ENCODE results near the gene NPTXR. TPM values are rescaled to one million over a fixed set of nuclear protein-coding genes. Genes with fewer than 3 reads are reported as not detected.

Gene NPTXR
- total and polyA plus RNA-seq, 4 donors, result 0.98 to 5.8 (median 2.8) TPM

- DNase-seq, result no peak
- no peak overlapping the region for H3K9ac ChIP-seq (ENCODE audit: insufficient read depth in 1 of 2, low read length in 2 of 2)
- H3K27me3 ChIP-seq (ENCODE audit: control insufficient read depth in 3 of 3, insufficient read depth in 3 of 3, low read length in 2 of 3), result no peaks in the 10 kb centered on the region
- H3K4me3 ChIP-seq, result no peak overlapping the region
- ATAC-seq (ENCODE audit: insufficient read depth, low FRiP score), result no peak
- H3K27ac ChIP-seq (ENCODE audit: low read depth in 1 of 2, low read length in 1 of 2), result no peak overlapping the region
- no peaks in the 10 kb centered on the region for H3K4me1 ChIP-seq (ENCODE audit: control insufficient read depth in 5 of 5, insufficient read depth in 5 of 5, low read length in 5 of 5)
- WGBS, 2 donors, result 89 to 92% methylated on average over 15 to 16 of the region's 16 CpGs
- no peak for TF ChIP-seq CTCF (IDR thresholded peaks at IDR 0.05; ENCODE audit: control extremely low read depth, extremely low read depth)
- no peaks in the 10 kb centered on the region for H3K9me3 ChIP-seq (ENCODE audit: control insufficient read depth in 4 of 4, insufficient read depth in 3 of 4, low read length in 3 of 4)
- H3K36me3 ChIP-seq (ENCODE audit: control insufficient read depth in 4 of 4, insufficient read depth in 4 of 4, low read length in 4 of 4), result no peaks in the 10 kb centered on the region
Measured at GRCh38 chr22:38826386-38826785, 17.4 kb downstream of the NPTXR start.

DNA sequence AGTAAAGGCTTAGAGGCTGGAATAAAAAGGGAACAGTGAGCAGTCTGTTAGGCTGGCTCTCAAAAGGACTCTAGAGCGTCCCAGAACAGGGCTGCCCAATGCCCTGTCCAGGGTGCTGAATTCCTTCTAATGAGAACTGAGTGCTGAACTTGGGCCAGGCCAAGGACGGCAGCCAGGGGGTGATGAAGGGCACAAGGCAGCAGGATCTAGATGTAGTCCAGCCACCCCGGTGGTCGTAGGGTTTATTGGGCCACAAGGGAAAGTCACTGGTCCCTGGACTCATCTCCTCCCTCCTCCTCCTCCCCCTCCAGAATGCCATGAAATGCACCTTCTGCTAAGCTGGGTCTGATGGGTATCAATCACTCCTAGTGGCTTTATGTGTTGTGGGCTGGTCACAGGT, 19.2 kb downstream of the NPTXR start:
- peaks cover 0 to 5% (median 0%) of the 10 kb centered on the region in 3 donors for H3K27me3 ChIP-seq (ENCODE audit: control insufficient read depth in 3 of 3, insufficient read depth in 3 of 3, low read length in 2 of 3)
- H3K27ac ChIP-seq (ENCODE audit: low read depth in 1 of 2, low read length in 1 of 2), result no peak overlapping the region
- ATAC-seq (ENCODE audit: insufficient read depth, low FRiP score) (no peak), DNase-seq (peak; percentile 82 to 92 (median 91))
- no peak for TF ChIP-seq CTCF (IDR thresholded peaks at IDR 0.05; ENCODE audit: control extremely low read depth, extremely low read depth)
- H3K4me3 ChIP-seq, result no peak overlapping the region
- no peak overlapping the region for H3K9ac ChIP-seq (ENCODE audit: insufficient read depth in 1 of 2, low read length in 2 of 2)
- no peaks in the 10 kb centered on the region for H3K36me3 ChIP-seq (ENCODE audit: control insufficient read depth in 4 of 4, insufficient read depth in 4 of 4, low read length in 4 of 4)
- no peaks in the 10 kb centered on the region for H3K9me3 ChIP-seq (ENCODE audit: control insufficient read depth in 4 of 4, insufficient read depth in 3 of 4, low read length in 3 of 4)
- no peaks in the 10 kb centered on the region for H3K4me1 ChIP-seq (ENCODE audit: control insufficient read depth in 5 of 5, insufficient read depth in 5 of 5, low read length in 5 of 5)
- 6 to 7% methylated on average over 4 of the region's 4 CpGs for WGBS, 2 donors

- 80 to 90% methylated on average over 2 of the region's 2 CpGs for WGBS, 2 donors
- ATAC-seq (ENCODE audit: insufficient read depth, low FRiP score), result no peak
Measured at GRCh38 chr22:38823637-38824036, 20.2 kb downstream of the NPTXR start.

More at GRCh38 chr22:38823637-38824036, 20.2 kb downstream of the NPTXR start:
- H3K4me3 ChIP-seq, result no peak overlapping the region
- H3K9ac ChIP-seq (ENCODE audit: insufficient read depth in 1 of 2, low read length in 2 of 2), result no peak overlapping the region
- H3K9me3 ChIP-seq (ENCODE audit: control insufficient read depth in 4 of 4, insufficient read depth in 3 of 4, low read length in 3 of 4), result no peaks in the 10 kb centered on the region
- no peak overlapping the region for H3K27ac ChIP-seq (ENCODE audit: low read depth in 1 of 2, low read length in 1 of 2)
- no peaks in the 10 kb centered on the region for H3K36me3 ChIP-seq (ENCODE audit: control insufficient read depth in 4 of 4, insufficient read depth in 4 of 4, low read length in 4 of 4)
- TF ChIP-seq CTCF (IDR thresholded peaks at IDR 0.05; ENCODE audit: control extremely low read depth, extremely low read depth), result no peak
- DNase-seq, result no peak
- peaks cover 0 to 7% (median 0%) of the 10 kb centered on the region in 3 donors for H3K27me3 ChIP-seq (ENCODE audit: control insufficient read depth in 3 of 3, insufficient read depth in 3 of 3, low read length in 2 of 3)
- no peaks in the 10 kb centered on the region for H3K4me1 ChIP-seq (ENCODE audit: control insufficient read depth in 5 of 5, insufficient read depth in 5 of 5, low read length in 5 of 5)
